CD14-positive monocyte (primary cell): ENCODE measurements around the gene TSHR. TPM values are rescaled to one million over a fixed set of nuclear protein-coding genes. Genes with fewer than 3 reads are reported as not detected.
"Not testable (repeated sequence)": the region's sequence is repeated elsewhere in the genome, so short reads cannot be mapped to it uniquely, and the experiment has no call there.

ENCODE experiments used
- DNase-seq, 3 donors: peaks; one replicate each; pipeline ENCODE4 v3.0.0-alpha.2; 2011 to 2022
- H2AFZ ChIP-seq: 2 replicates; pipeline ENCODE4 v1.6.0; 2012; ENCODE audit warnings: mild to moderate bottlenecking, low read depth, low read length, inconsistent platforms; ENCODE audit not compliant: insufficient read depth, poor library complexity, severe bottlenecking
- H3K27ac ChIP-seq, 2 donors: 1 replicate in 1 of 2; 2 replicates in 1 of 2; pipeline ENCODE4 v1.5.1; 2012 to 2013; ENCODE audit warnings: low read length in 2 of 2, control low read depth in 1 of 2, inconsistent platforms in 1 of 2, low read depth in 1 of 2, mild to moderate bottlenecking in 1 of 2
- H3K27me3 ChIP-seq, 2 donors: one replicate each; pipeline versions ENCODE4 v1.6.0 to v1.6.1; 2011 to 2013; ENCODE audit warnings: low read length in 2 of 2; ENCODE audit not compliant: control insufficient read depth in 2 of 2, insufficient read depth in 2 of 2
- H3K36me3 ChIP-seq, 2 donors: replicated peaks in 1 of 2; 1 replicate in 1 of 2; 2 replicates in 1 of 2; pipeline versions ENCODE4 v1.5.1 to v1.6.1; 2012 to 2013; ENCODE audit warnings: low read length in 2 of 2, control low read depth in 1 of 2, inconsistent platforms in 1 of 2, mild to moderate bottlenecking in 1 of 2; ENCODE audit not compliant: insufficient read depth in 2 of 2, control insufficient read depth in 1 of 2
- H3K4me1 ChIP-seq, 2 donors: 1 replicate in 1 of 2; 2 replicates in 1 of 2; pipeline versions ENCODE4 v1.5.1 to v1.6.1; 2012 to 2013; ENCODE audit warnings: low read length in 2 of 2, control low read depth in 1 of 2, inconsistent platforms in 1 of 2, mild to moderate bottlenecking in 1 of 2, moderate library complexity in 1 of 2; ENCODE audit not compliant: insufficient read depth in 2 of 2, control insufficient read depth in 1 of 2
- H3K4me2 ChIP-seq: replicated peaks from 2 replicates; pipeline ENCODE3; 2012; ENCODE audit warnings: low read length, moderate library complexity, mild to moderate bottlenecking; ENCODE audit not compliant: poor library complexity, severe bottlenecking; ENCODE audit errors: extremely low read depth
- H3K4me3 ChIP-seq, 3 experiments: fragments of 200-600 bp in 1 of 3; sonication (generic) in 1 of 3; replicated peaks in 1 of 3; 1 replicate in 2 of 3; 2 replicates in 1 of 3; pipeline ENCODE4 v1.5.1; 2011 to 2013; ENCODE audit warnings: low read length in 3 of 3, mild to moderate bottlenecking in 3 of 3, control low read depth in 2 of 3, low read depth in 2 of 3, inconsistent platforms in 1 of 3, moderate library complexity in 1 of 3
- H3K79me2 ChIP-seq: 2 replicates; pipeline ENCODE4 v1.6.0; 2012; ENCODE audit warnings: mild to moderate bottlenecking, control low read depth, inconsistent platforms, low read length, moderate library complexity; ENCODE audit not compliant: insufficient read depth
- H3K9ac ChIP-seq: 2 replicates; pipeline ENCODE4 v1.6.0; 2017; ENCODE audit warnings: low read length, mild to moderate bottlenecking; ENCODE audit not compliant: insufficient read depth, poor library complexity, severe bottlenecking
- H3K9me3 ChIP-seq, 2 donors: replicated peaks in 1 of 2; 1 replicate in 1 of 2; 2 replicates in 1 of 2; pipeline versions ENCODE4 v1.5.1 to v1.6.1; 2012 to 2013; ENCODE audit warnings: low read length in 2 of 2, control low read depth in 1 of 2; ENCODE audit not compliant: control insufficient read depth in 1 of 2, insufficient read depth in 1 of 2
- H4K20me1 ChIP-seq: 2 replicates; pipeline ENCODE4 v1.6.0; 2012; ENCODE audit warnings: mild to moderate bottlenecking, low read length, control low read depth, moderate library complexity; ENCODE audit not compliant: insufficient read depth
- H3K27ac Mint-ChIP-seq, 7 donors: one replicate each; pipeline ENCODE4 v1.8.0; 2020; ENCODE audit warnings: mild to moderate bottlenecking in 7 of 7, mixed read lengths in 7 of 7, moderate library complexity in 6 of 7, inconsistent platforms in 2 of 7
- H3K27me3 Mint-ChIP-seq, 3 donors: one replicate each; pipeline ENCODE4 v1.8.0; 2021 to 2022; ENCODE audit warnings: low read depth in 3 of 3, mild to moderate bottlenecking in 3 of 3, mixed read lengths in 3 of 3, moderate library complexity in 3 of 3, inconsistent platforms in 1 of 3
- H3K36me3 Mint-ChIP-seq, 2 donors: one replicate each; pipeline ENCODE4 v1.8.0; 2020; ENCODE audit warnings: mixed read lengths in 2 of 2, inconsistent platforms in 1 of 2, mild to moderate bottlenecking in 1 of 2
- H3K4me1 Mint-ChIP-seq: one replicate; pipeline ENCODE4 v1.8.0; 2020; ENCODE audit warnings: mild to moderate bottlenecking, mixed read lengths
- H3K4me3 Mint-ChIP-seq, 2 donors: one replicate each; pipeline ENCODE4 v1.8.0; 2020; ENCODE audit warnings: mild to moderate bottlenecking in 2 of 2, mixed read lengths in 2 of 2, moderate library complexity in 1 of 2
- H3K9me3 Mint-ChIP-seq, 7 donors: one replicate each; pipeline ENCODE4 v1.8.0; 2020 to 2022; ENCODE audit warnings: mixed read lengths in 7 of 7, mild to moderate bottlenecking in 6 of 7, moderate library complexity in 6 of 7, inconsistent platforms in 2 of 7
- WGBS: methylation state at CpG from one replicate; pipeline ENCODE4 v1.1.5; 2013; ENCODE audit warnings: missing lambda C conversion rate; ENCODE audit not compliant: insufficient coverage; 5-methylcytosine and 5-hydroxymethylcytosine counted together
- intact Hi-C, 2 donors: fragments of 100-400 bp; cut with micrococcal nuclease; formaldehyde crosslinking; loops; one replicate each; pipeline versions ENCODE4 v1.15.0 to v1.15.1; 2023
- polyA plus RNA-seq, 3 donors: library from polyadenylated mRNA; depleted of rRNA in 1 of 3; unstranded in 2 of 3; stranded (reverse) in 1 of 3; fragments of 300-500 nt in 2 of 3; fragments of >200 nt in 1 of 3; fragmentation: Illumina TruSeq in 2 of 3; gene quantifications; 1 replicate in 2 of 3; 2 replicates in 1 of 3; pipeline ENCODE4 v1.2.3, GENCODE V29; 2012 to 2021
- TF ChIP-seq, protein P1 (sequence below): fragments of 200-600 bp; IDR thresholded peaks from one replicate; pipeline ENCODE4 v1.8.0; 2022; ENCODE audit warnings: antibody characterized with exemption, mild to moderate bottlenecking

The TSHR gene
- polyA plus RNA-seq, 3 donors, result not detected

- intact Hi-C loops, result no loop called here
- Mint-ChIP-seq H3K27ac (no peak overlapping the region), H3K4me1 (no peaks in the 10 kb centered on the region), H3K9me3 (peaks cover 0 to 3% (median 0%) of the 10 kb centered on the region in 7 donors), H3K36me3 (peaks cover 37 to 52% of the 10 kb centered on the region in 2 donors), H3K27me3 (peaks cover 0 to 1% (median 0%) of the 10 kb centered on the region in 3 donors), H3K4me3 (no peak overlapping the region)
- no peaks in the 10 kb centered on the region for H3K79me2 ChIP-seq
- H3K4me1 ChIP-seq, result no peaks in the 10 kb centered on the region
- H3K4me3 ChIP-seq, result no peak overlapping the region
- DNase-seq, result no peak
- H3K4me2 ChIP-seq, result no peak overlapping the region
- H3K36me3 ChIP-seq, result peaks cover 0 to 50% of the 10 kb centered on the region in 2 donors
- TF ChIP-seq, protein P1, sequence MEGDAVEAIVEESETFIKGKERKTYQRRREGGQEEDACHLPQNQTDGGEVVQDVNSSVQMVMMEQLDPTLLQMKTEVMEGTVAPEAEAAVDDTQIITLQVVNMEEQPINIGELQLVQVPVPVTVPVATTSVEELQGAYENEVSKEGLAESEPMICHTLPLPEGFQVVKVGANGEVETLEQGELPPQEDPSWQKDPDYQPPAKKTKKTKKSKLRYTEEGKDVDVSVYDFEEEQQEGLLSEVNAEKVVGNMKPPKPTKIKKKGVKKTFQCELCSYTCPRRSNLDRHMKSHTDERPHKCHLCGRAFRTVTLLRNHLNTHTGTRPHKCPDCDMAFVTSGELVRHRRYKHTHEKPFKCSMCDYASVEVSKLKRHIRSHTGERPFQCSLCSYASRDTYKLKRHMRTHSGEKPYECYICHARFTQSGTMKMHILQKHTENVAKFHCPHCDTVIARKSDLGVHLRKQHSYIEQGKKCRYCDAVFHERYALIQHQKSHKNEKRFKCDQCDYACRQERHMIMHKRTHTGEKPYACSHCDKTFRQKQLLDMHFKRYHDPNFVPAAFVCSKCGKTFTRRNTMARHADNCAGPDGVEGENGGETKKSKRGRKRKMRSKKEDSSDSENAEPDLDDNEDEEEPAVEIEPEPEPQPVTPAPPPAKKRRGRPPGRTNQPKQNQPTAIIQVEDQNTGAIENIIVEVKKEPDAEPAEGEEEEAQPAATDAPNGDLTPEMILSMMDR, result no peak
- no peak overlapping the region for H3K27ac ChIP-seq
- no peak overlapping the region for H2AFZ ChIP-seq
- H3K9me3 ChIP-seq, result no peaks in the 10 kb centered on the region
- 100% methylated on average over 2 of the region's 4 CpGs for whole genome bisulfite sequencing
- no peaks in the 10 kb centered on the region for H3K27me3 ChIP-seq
- no peaks in the 10 kb centered on the region for H4K20me1 ChIP-seq
- H3K9ac ChIP-seq, result no peak overlapping the region
These were observed 48.5 kb upstream of the TSHR start for GRCh38 chr14:80906946-80907345.

DNA sequence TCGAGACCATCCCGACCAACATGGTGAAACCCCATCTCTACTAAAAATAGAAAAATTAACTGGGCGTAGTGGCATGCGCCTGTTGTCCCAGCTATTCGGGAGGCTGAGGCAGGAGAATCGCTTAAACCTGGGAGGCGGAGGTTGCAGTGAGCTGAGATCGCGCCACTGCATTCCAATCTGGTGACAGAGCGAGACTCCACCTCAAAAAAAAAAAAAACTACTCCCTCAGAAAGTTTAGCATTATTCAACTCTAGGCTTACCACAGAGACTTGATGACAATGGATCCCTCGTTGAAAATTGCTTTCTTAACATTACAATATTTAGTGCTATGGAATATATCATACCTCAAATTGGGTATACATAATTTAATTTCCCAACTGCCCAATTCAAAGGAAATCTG, 43.4 kb upstream of the TSHR start:
- intact Hi-C loops, H3K4me1 ChIP-seq, H3K27me3 Mint-ChIP-seq, H3K27ac Mint-ChIP-seq, H3K27me3 ChIP-seq, H3K4me1 Mint-ChIP-seq, H3K9ac ChIP-seq, H3K4me2 ChIP-seq, H3K9me3 ChIP-seq, H3K27ac ChIP-seq, DNase-seq, H4K20me1 ChIP-seq, H3K4me3 ChIP-seq, H3K4me3 Mint-ChIP-seq, H3K9me3 Mint-ChIP-seq, H3K79me2 ChIP-seq, H2AFZ ChIP-seq: not testable (repeated sequence)
- 97% methylated on average over 5 of the region's 11 CpGs for WGBS
- H3K36me3 Mint-ChIP-seq, result peaks cover 41 to 45% of the 10 kb centered on the region in 2 donors
- peaks cover 12 to 36% of the 10 kb centered on the region in 2 donors for H3K36me3 ChIP-seq
